Measurements from ENCODE around the gene LRRC18.

Gene LRRC18

GRCh38 chr10:48910548-48910947, 29.1 kb downstream of the LRRC18 start:
- Histone ChIP-seq H3K36me3 (ENCODE audit: insufficient read depth, low read length) (no peaks in the 10 kb centered on the region), H3K4me3 (no peak overlapping the region), H3K27ac (no peak overlapping the region), H3K9ac (ENCODE audit: insufficient read length) (no peak overlapping the region), H3K9me3 (ENCODE audit: low read depth, low read length) (no peaks in the 10 kb centered on the region)
- DNase-seq (ENCODE audit: low read depth, low spot score): no peak
- TF ChIP-seq EZH2 (IDR thresholded peaks at IDR 0.05) (no peak), FOXP2 (optimal IDR thresholded peaks at IDR 0.05; ENCODE audit: control extremely low read depth, extremely low read length, insufficient read depth) (no peak), POLR2AphosphoS5 (IDR thresholded peaks at IDR 0.05; ENCODE audit: borderline replicate concordance, low read depth, low read length) (no peak)

- DNase-seq (ENCODE audit: low read depth, low spot score): no peak
- H3K4me3 ChIP-seq: no peak overlapping the region
- no peak for TF ChIP-seq FOXP2 (optimal IDR thresholded peaks at IDR 0.05; ENCODE audit: control extremely low read depth, extremely low read length, insufficient read depth)
- TF ChIP-seq POLR2AphosphoS5 (IDR thresholded peaks at IDR 0.05; ENCODE audit: borderline replicate concordance, low read depth, low read length): no peak
- no peak for TF ChIP-seq EZH2 (IDR thresholded peaks at IDR 0.05)
- H3K9ac ChIP-seq (ENCODE audit: insufficient read length): no peak overlapping the region
- no peaks in the 10 kb centered on the region for H3K9me3 ChIP-seq (ENCODE audit: low read depth, low read length)
- H3K36me3 ChIP-seq (ENCODE audit: insufficient read depth, low read length): no peaks in the 10 kb centered on the region
- H3K27ac ChIP-seq: no peak overlapping the region
Observed at GRCh38 chr10:48907730-48908129, 31.9 kb downstream of the LRRC18 start.

- TF ChIP-seq POLR2AphosphoS5 (IDR thresholded peaks at IDR 0.05; ENCODE audit: borderline replicate concordance, low read depth, low read length): no peak
- TF ChIP-seq FOXP2 (optimal IDR thresholded peaks at IDR 0.05; ENCODE audit: control extremely low read depth, extremely low read length, insufficient read depth): no peak
- no peak for TF ChIP-seq EZH2 (IDR thresholded peaks at IDR 0.05)
- H3K4me3 ChIP-seq: no peak overlapping the region
- H3K36me3 ChIP-seq (ENCODE audit: insufficient read depth, low read length): no peaks in the 10 kb centered on the region
Observed at GRCh38 chr10:48906841-48907240, 32.8 kb downstream of the LRRC18 start.

GRCh38 chr10:48905311-48905710, 34.3 kb downstream of the LRRC18 start:
- Histone ChIP-seq H3K9ac (ENCODE audit: insufficient read length) (no peak overlapping the region), H3K36me3 (ENCODE audit: insufficient read depth, low read length) (no peaks in the 10 kb centered on the region), H3K9me3 (ENCODE audit: low read depth, low read length) (no peaks in the 10 kb centered on the region), H3K4me3 (no peak overlapping the region), H3K27ac (no peak overlapping the region)
- TF ChIP-seq EZH2 (IDR thresholded peaks at IDR 0.05) (no peak), POLR2AphosphoS5 (IDR thresholded peaks at IDR 0.05; ENCODE audit: borderline replicate concordance, low read depth, low read length) (no peak), FOXP2 (optimal IDR thresholded peaks at IDR 0.05; ENCODE audit: control extremely low read depth, extremely low read length, insufficient read depth) (no peak)
- no peak for DNase-seq (ENCODE audit: low read depth, low spot score)

More at GRCh38 chr10:48906841-48907240, 32.8 kb downstream of the LRRC18 start:
- DNase-seq (ENCODE audit: low read depth, low spot score): no peak
- H3K27ac ChIP-seq: no peak overlapping the region
- H3K9me3 ChIP-seq (ENCODE audit: low read depth, low read length): no peaks in the 10 kb centered on the region
- H3K9ac ChIP-seq (ENCODE audit: insufficient read length): no peak overlapping the region

GRCh38 chr10:48904861-48905260, 34.8 kb downstream of the LRRC18 start:
- Histone ChIP-seq H3K4me3 (no peak overlapping the region), H3K27ac (no peak overlapping the region), H3K9me3 (ENCODE audit: low read depth, low read length) (no peaks in the 10 kb centered on the region), H3K36me3 (ENCODE audit: insufficient read depth, low read length) (no peaks in the 10 kb centered on the region), H3K9ac (ENCODE audit: insufficient read length) (no peak overlapping the region)
- DNase-seq (ENCODE audit: low read depth, low spot score): no peak
- TF ChIP-seq FOXP2 (optimal IDR thresholded peaks at IDR 0.05; ENCODE audit: control extremely low read depth, extremely low read length, insufficient read depth): no peak
- no peak for TF ChIP-seq POLR2AphosphoS5 (IDR thresholded peaks at IDR 0.05; ENCODE audit: borderline replicate concordance, low read depth, low read length)
- no peak for TF ChIP-seq EZH2 (IDR thresholded peaks at IDR 0.05)

- TF ChIP-seq POLR2AphosphoS5 (IDR thresholded peaks at IDR 0.05; ENCODE audit: borderline replicate concordance, low read depth, low read length) (no peak), FOXP2 (optimal IDR thresholded peaks at IDR 0.05; ENCODE audit: control extremely low read depth, extremely low read length, insufficient read depth) (no peak), EZH2 (IDR thresholded peaks at IDR 0.05) (no peak)
- no peak overlapping the region for H3K9ac ChIP-seq (ENCODE audit: insufficient read length)
- H3K36me3 ChIP-seq (ENCODE audit: insufficient read depth, low read length): no peaks in the 10 kb centered on the region
- H3K27ac ChIP-seq: no peak overlapping the region
- no peak overlapping the region for H3K4me3 ChIP-seq
- no peak for DNase-seq (ENCODE audit: low read depth, low spot score)
- H3K9me3 ChIP-seq (ENCODE audit: low read depth, low read length): no peaks in the 10 kb centered on the region
Observed at GRCh38 chr10:48903151-48903550, 36.5 kb downstream of the LRRC18 start.

GRCh38 chr10:48902096-48902495, 37.5 kb downstream of the LRRC18 start:
- TF ChIP-seq POLR2AphosphoS5 (IDR thresholded peaks at IDR 0.05; ENCODE audit: borderline replicate concordance, low read depth, low read length) (no peak), EZH2 (IDR thresholded peaks at IDR 0.05) (no peak), FOXP2 (optimal IDR thresholded peaks at IDR 0.05; ENCODE audit: control extremely low read depth, extremely low read length, insufficient read depth) (no peak)
- DNase-seq (ENCODE audit: low read depth, low spot score): no peak
- Histone ChIP-seq H3K9me3 (ENCODE audit: low read depth, low read length) (no peaks in the 10 kb centered on the region), H3K4me3 (no peak overlapping the region), H3K9ac (ENCODE audit: insufficient read length) (no peak overlapping the region), H3K27ac (no peak overlapping the region), H3K36me3 (ENCODE audit: insufficient read depth, low read length) (no peaks in the 10 kb centered on the region)

- no peaks in the 10 kb centered on the region for H3K36me3 ChIP-seq (ENCODE audit: insufficient read depth, low read length)
- no peak for TF ChIP-seq POLR2AphosphoS5 (IDR thresholded peaks at IDR 0.05; ENCODE audit: borderline replicate concordance, low read depth, low read length)
- TF ChIP-seq FOXP2 (optimal IDR thresholded peaks at IDR 0.05; ENCODE audit: control extremely low read depth, extremely low read length, insufficient read depth): no peak
- no peak for TF ChIP-seq EZH2 (IDR thresholded peaks at IDR 0.05)
- no peak overlapping the region for H3K9ac ChIP-seq (ENCODE audit: insufficient read length)
- H3K27ac ChIP-seq: no peak overlapping the region
- no peak overlapping the region for H3K4me3 ChIP-seq
- DNase-seq (ENCODE audit: low read depth, low spot score): no peak
- H3K9me3 ChIP-seq (ENCODE audit: low read depth, low read length): no peaks in the 10 kb centered on the region
Observed at GRCh38 chr10:48901319-48901718, 38.3 kb downstream of the LRRC18 start.

GRCh38 chr10:48900371-48900801, 39.3 kb downstream of the LRRC18 start:
- no peaks in the 10 kb centered on the region for H3K9me3 ChIP-seq (ENCODE audit: low read depth, low read length)
- H3K4me3 ChIP-seq: no peak overlapping the region
- no peak overlapping the region for H3K9ac ChIP-seq (ENCODE audit: insufficient read length)
- no peak overlapping the region for H3K27ac ChIP-seq
- no peaks in the 10 kb centered on the region for H3K36me3 ChIP-seq (ENCODE audit: insufficient read depth, low read length)
- no peak for DNase-seq (ENCODE audit: low read depth, low spot score)
- TF ChIP-seq POLR2AphosphoS5 (IDR thresholded peaks at IDR 0.05; ENCODE audit: borderline replicate concordance, low read depth, low read length): no peak

Measured in SK-N-MC (cell line).